ENCODE measurements around the gene ARMH3. TPM values are rescaled to one million over a fixed set of nuclear protein-coding genes. Genes with fewer than 3 reads are reported as not detected.

ARMH3 gene
- polyA plus RNA-seq, 6 donors from 2014 or later = 29.9 to 56.9 (median 46.8) TPM

- H3K27ac Mint-ChIP-seq = peak overlapping the region in 5 of 6 donors; percentile 22 to 74 (median 64)
- peaks cover 33 to 85% (median 63%) of the 10 kb centered on the region in 3 donors for H3K4me1 Mint-ChIP-seq
These were observed 162.4 kb downstream of the ARMH3 start for GRCh38 chr10:101893510-101894120.

GRCh38 chr10:101892782-101893391 is 163.1 kb downstream of the ARMH3 start:
- H3K27ac Mint-ChIP-seq = peak overlapping the region in 2 of 6 donors; percentile 22 to 74
- no peak for ATAC-seq (ENCODE audit: low read depth in 2 of 2)
- H3K36me3 Mint-ChIP-seq = no peaks in the 10 kb centered on the region
- H3K9me3 Mint-ChIP-seq = no peaks in the 10 kb centered on the region
- H3K4me3 Mint-ChIP-seq = no peak overlapping the region
- H3K4me1 Mint-ChIP-seq = peaks cover 39 to 85% (median 59%) of the 10 kb centered on the region in 3 donors
- H3K27me3 Mint-ChIP-seq = no peaks in the 10 kb centered on the region
- no peak for DNase-seq

More at GRCh38 chr10:101893510-101894120, 162.4 kb downstream of the ARMH3 start:
- no peaks in the 10 kb centered on the region for H3K36me3 Mint-ChIP-seq
- no peaks in the 10 kb centered on the region for H3K9me3 Mint-ChIP-seq
- no peak for ATAC-seq (ENCODE audit: low read depth in 2 of 2)
- DNase-seq = no peak
- peak overlapping the region in 2 of 8 donors; percentile 6 to 40 for H3K4me3 Mint-ChIP-seq
- no peaks in the 10 kb centered on the region for H3K27me3 Mint-ChIP-seq

GRCh38 chr10:101889256-101890210 is 166.4 kb downstream of the ARMH3 start:
- Mint-ChIP-seq H3K27ac (peak overlapping the region in 5 of 6 donors; percentile 35 to 96 (median 63)), H3K27me3 (no peaks in the 10 kb centered on the region), H3K4me3 (peak overlapping the region in 7 of 8 donors; percentile 21 to 84 (median 64)), H3K4me1 (peaks cover 34 to 68% (median 43%) of the 10 kb centered on the region in 3 donors), H3K36me3 (peaks cover 8 to 12% of the 10 kb centered on the region in 2 donors), H3K9me3 (no peaks in the 10 kb centered on the region)
- DNase-seq = peak; percentile 72
- peak; percentile 86 to 92 for ATAC-seq (ENCODE audit: low read depth in 2 of 2)

- DNase-seq (no peak), ATAC-seq (ENCODE audit: low read depth in 2 of 2) (no peak)
- Mint-ChIP-seq H3K27ac (peak overlapping the region in 4 of 6 donors; percentile 63 to 96 (median 71)), H3K36me3 (peaks cover 8 to 20% of the 10 kb centered on the region in 2 donors), H3K9me3 (no peaks in the 10 kb centered on the region), H3K27me3 (no peaks in the 10 kb centered on the region), H3K4me3 (peak overlapping the region in 6 of 8 donors; percentile 36 to 84 (median 60)), H3K4me1 (peaks cover 30 to 65% (median 37%) of the 10 kb centered on the region in 3 donors)
These were observed 167.6 kb downstream of the ARMH3 start for GRCh38 chr10:101888251-101888949.

- Mint-ChIP-seq H3K4me1 (peaks cover 29 to 61% (median 34%) of the 10 kb centered on the region in 3 donors), H3K36me3 (peaks cover 8 to 20% of the 10 kb centered on the region in 2 donors), H3K27ac (peak overlapping the region in 3 of 6 donors; percentile 6 to 88 (median 63)), H3K27me3 (no peaks in the 10 kb centered on the region), H3K9me3 (no peaks in the 10 kb centered on the region), H3K4me3 (peak overlapping the region in 5 of 8 donors; percentile 36 to 77 (median 57))
- ATAC-seq (ENCODE audit: low read depth in 2 of 2) = no peak
- DNase-seq = no peak
These were observed 168.2 kb downstream of the ARMH3 start for GRCh38 chr10:101887775-101888174.

GRCh38 chr10:101886521-101887312 is 169.3 kb downstream of the ARMH3 start:
- peaks cover 8 to 20% of the 10 kb centered on the region in 2 donors for H3K36me3 Mint-ChIP-seq
- no peaks in the 10 kb centered on the region for H3K9me3 Mint-ChIP-seq
- H3K4me3 Mint-ChIP-seq = peak overlapping the region in 2 of 8 donors; percentile 2 to 71
- no peaks in the 10 kb centered on the region for H3K27me3 Mint-ChIP-seq
- H3K27ac Mint-ChIP-seq = peak overlapping the region in 2 of 6 donors; percentile 26 to 85
- peaks cover 31 to 61% (median 34%) of the 10 kb centered on the region in 3 donors for H3K4me1 Mint-ChIP-seq
- DNase-seq (no peak), ATAC-seq (ENCODE audit: low read depth in 2 of 2) (no peak)

- H3K27me3 Mint-ChIP-seq = no peaks in the 10 kb centered on the region
- no peak for DNase-seq
- ATAC-seq (ENCODE audit: low read depth in 2 of 2) = no peak
- H3K27ac Mint-ChIP-seq = peak overlapping the region in 2 of 6 donors; percentile 2 to 28
- peaks cover 8 to 23% of the 10 kb centered on the region in 2 donors for H3K36me3 Mint-ChIP-seq
- H3K9me3 Mint-ChIP-seq = no peaks in the 10 kb centered on the region
- H3K4me1 Mint-ChIP-seq = peaks cover 8 to 37% (median 19%) of the 10 kb centered on the region in 3 donors
- no peak overlapping the region for H3K4me3 Mint-ChIP-seq
These were observed 174.8 kb downstream of the ARMH3 start for GRCh38 chr10:101881036-101881774.

- Mint-ChIP-seq H3K4me3 (no peak overlapping the region), H3K4me1 (peaks cover 10 to 42% (median 21%) of the 10 kb centered on the region in 3 donors), H3K36me3 (peaks cover 2 to 20% of the 10 kb centered on the region in 2 donors), H3K27ac (peak overlapping the region in 1 of 6 donors; percentile 65), H3K27me3 (no peaks in the 10 kb centered on the region), H3K9me3 (no peaks in the 10 kb centered on the region)
- DNase-seq (no peak), ATAC-seq (ENCODE audit: low read depth in 2 of 2) (no peak)
These were observed 175.8 kb downstream of the ARMH3 start for GRCh38 chr10:101880232-101880573.

GRCh38 chr10:101879456-101880231 is 176.3 kb downstream of the ARMH3 start:
- Mint-ChIP-seq H3K36me3 (peaks cover 0 to 17% of the 10 kb centered on the region in 2 donors), H3K27ac (peak overlapping the region in 1 of 6 donors; percentile 5), H3K4me1 (peaks cover 14 to 48% (median 24%) of the 10 kb centered on the region in 3 donors)

GRCh38 chr10:101878869-101879268 is 177.1 kb downstream of the ARMH3 start:
- ATAC-seq (ENCODE audit: low read depth in 2 of 2) (no peak), DNase-seq (no peak)
- Mint-ChIP-seq H3K9me3 (no peaks in the 10 kb centered on the region), H3K27me3 (no peaks in the 10 kb centered on the region), H3K36me3 (peaks cover 0 to 10% of the 10 kb centered on the region in 2 donors), H3K4me1 (peaks cover 16 to 49% (median 23%) of the 10 kb centered on the region in 3 donors), H3K27ac (peak overlapping the region in 3 of 6 donors; percentile 1 to 38 (median 9)), H3K4me3 (peak overlapping the region in 1 of 8 donors; percentile 8)

More at GRCh38 chr10:101879456-101880231, 176.3 kb downstream of the ARMH3 start:
- DNase-seq = no peak
- Mint-ChIP-seq H3K27me3 (no peaks in the 10 kb centered on the region), H3K4me3 (no peak overlapping the region), H3K9me3 (no peaks in the 10 kb centered on the region)
- ATAC-seq (ENCODE audit: low read depth in 2 of 2) = no peak
